IPS-NIHi7 (cell line): Measurements from ENCODE around the gene MPO.

Source experiments
- DNase-seq: peaks from one replicate; pipeline ENCODE4 v3.0.0; 2012; ENCODE audit warnings: mixed read lengths; ENCODE audit errors: extremely low spot score

Gene MPO

GRCh38 chr17:58264407-58265103 lies 16.2 kb downstream of the MPO start:
- no peak for DNase-seq

GRCh38 chr17:58263773-58264172 lies 17.0 kb downstream of the MPO start:
- no peak for DNase-seq

- no peak for DNase-seq
Measured at GRCh38 chr17:58262149-58262548, 18.6 kb downstream of the MPO start.

GRCh38 chr17:58254803-58255202 lies 25.9 kb downstream of the MPO start:
- peak; percentile 74 for DNase-seq

- no peak for DNase-seq
Measured at GRCh38 chr17:58253082-58253481, 27.7 kb downstream of the MPO start.

GRCh38 chr17:58252141-58252540 lies 28.6 kb downstream of the MPO start:
- DNase-seq: no peak

- DNase-seq: no peak
Measured at GRCh38 chr17:58250344-58251011, 30.3 kb downstream of the MPO start.

GRCh38 chr17:58249270-58250133 lies 31.2 kb downstream of the MPO start:
- peak; percentile 96 for DNase-seq

- DNase-seq: no peak
Measured at GRCh38 chr17:58248955-58249269, 31.8 kb downstream of the MPO start.

- no peak for DNase-seq
Measured at GRCh38 chr17:58247511-58248363, 33.0 kb downstream of the MPO start.

GRCh38 chr17:58246781-58247180 lies 34.0 kb downstream of the MPO start:
- DNase-seq: no peak

GRCh38 chr17:58246104-58246740 lies 34.5 kb downstream of the MPO start:
- no peak for DNase-seq

GRCh38 chr17:58245428-58246103 lies 35.2 kb downstream of the MPO start:
- DNase-seq: no peak

GRCh38 chr17:58244963-58245362 lies 35.8 kb downstream of the MPO start:
- DNase-seq: no peak

- peak; percentile 63 for DNase-seq
Measured at GRCh38 chr17:58242171-58242784, 38.5 kb downstream of the MPO start.

- DNase-seq: no peak
Measured at GRCh38 chr17:58239987-58240386, 40.7 kb downstream of the MPO start.

GRCh38 chr17:58238147-58238634 lies 42.5 kb downstream of the MPO start, which contains the start of gene LPO:
Gene LPO, plus strand, starts transcription at chr17:58238584. Its CDS starts 4,396 bp downstream, at chr17:58242980.
- no peak for DNase-seq

GRCh38 chr17:58236394-58236793 lies 44.3 kb downstream of the MPO start:
- no peak for DNase-seq

- no peak for DNase-seq
Measured at GRCh38 chr17:58235821-58236220, 44.9 kb downstream of the MPO start.

GRCh38 chr17:58234512-58234911 lies 46.2 kb downstream of the MPO start:
- DNase-seq: no peak
